Peyer's patch (tissue), 4 donors: ENCODE data around the gene ACTL10. TPM values are rescaled to one million over a fixed set of nuclear protein-coding genes. Genes with fewer than 3 reads are reported as not detected.

Experiments used
- DNase-seq, 3 donors: peaks; one replicate each; pipeline ENCODE4 v3.0.0-alpha.2; 2017 to 2019
- H3K27ac ChIP-seq, 4 donors: fragments of 200-600 bp; sonication (generic); one replicate each; pipeline ENCODE4 v1.5.1; 2016 to 2019
- H3K27me3 ChIP-seq, 2 donors: fragments of 200-600 bp; sonication (generic); one replicate each; pipeline ENCODE4 v1.5.1; 2019
- H3K36me3 ChIP-seq, 3 donors: fragments of 200-600 bp; sonication (generic); one replicate each; pipeline ENCODE4 v1.5.1; 2016 to 2019
- H3K4me1 ChIP-seq, 4 donors: fragments of 200-600 bp; sonication (generic); one replicate each; pipeline ENCODE4 v1.5.1; 2016 to 2019
- H3K4me3 ChIP-seq, 4 donors: fragments of 200-600 bp; sonication (generic); 1 replicate in 3 of 4; 2 replicates in 1 of 4; pipeline ENCODE4 v1.5.1; 2016 to 2019; ENCODE audit warnings: mild to moderate bottlenecking in 1 of 4
- H3K9me3 ChIP-seq, 4 donors: fragments of 200-600 bp; sonication (generic); one replicate each; pipeline ENCODE4 v1.5.1; 2016 to 2019; ENCODE audit warnings: mild to moderate bottlenecking in 1 of 4
- POLR2A ChIP-seq, 2 donors: fragments of 450-650 bp; IDR thresholded peaks; one replicate each; pipeline ENCODE4 v1.5.1; 2017; ENCODE audit warnings: antibody characterized with exemption in 2 of 2, mild to moderate bottlenecking in 2 of 2, moderate library complexity in 2 of 2
- total RNA-seq, 4 donors: library from RNA; depleted of rRNA; stranded (reverse); fragments of >200 nt; gene quantifications; one replicate each; pipeline ENCODE4 v1.1.0, GENCODE V29; 2016
- TF ChIP-seq, protein P1 (sequence below), 6 experiments: fragments of 450-650 bp in 4 of 6; fragments of 200-600 bp in 2 of 6; sonication (generic) in 1 of 6; IDR thresholded peaks; one replicate each; pipeline ENCODE4 v1.5.1; 2017 to 2019; ENCODE audit warnings: antibody characterized with exemption in 6 of 6, mild to moderate bottlenecking in 3 of 6, moderate library complexity in 1 of 6

The ACTL10 gene
- total RNA-seq, 4 donors from 2014 or later, result 1.2 to 3.1 (median 2.5) TPM; not detected in 1

DNA sequence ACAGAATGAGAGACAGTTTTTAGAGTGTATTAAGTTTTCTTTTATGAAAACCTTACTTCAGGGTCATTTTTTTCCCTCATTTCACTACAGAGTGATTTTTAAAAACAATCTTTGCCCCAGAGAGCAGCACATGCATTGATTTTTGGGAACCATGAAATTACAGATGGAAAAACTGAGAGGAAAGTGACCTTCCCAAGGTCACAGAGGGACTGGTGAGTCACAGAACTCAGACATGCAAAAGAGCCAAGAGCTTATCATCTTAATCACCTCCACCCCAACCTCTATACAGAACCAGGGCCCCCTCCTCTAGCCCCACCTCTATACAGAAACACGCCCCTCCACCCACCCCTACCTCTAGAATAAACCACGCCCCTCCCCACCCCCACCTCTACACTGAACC, 42.7 kb downstream of the ACTL10 start:
- DNase-seq, result no peak
- Histone ChIP-seq H3K27me3 (no peaks in the 10 kb centered on the region), H3K36me3 (peaks cover 0 to 56% (median 0%) of the 10 kb centered on the region in 3 donors), H3K9me3 (no peaks in the 10 kb centered on the region), H3K4me1 (peaks cover 0 to 4% (median 0%) of the 10 kb centered on the region in 4 donors), H3K27ac (no peak overlapping the region), H3K4me3 (no peak overlapping the region)
- no peak for TF ChIP-seq POLR2A (IDR thresholded peaks at IDR 0.05)
- TF ChIP-seq, protein P1, sequence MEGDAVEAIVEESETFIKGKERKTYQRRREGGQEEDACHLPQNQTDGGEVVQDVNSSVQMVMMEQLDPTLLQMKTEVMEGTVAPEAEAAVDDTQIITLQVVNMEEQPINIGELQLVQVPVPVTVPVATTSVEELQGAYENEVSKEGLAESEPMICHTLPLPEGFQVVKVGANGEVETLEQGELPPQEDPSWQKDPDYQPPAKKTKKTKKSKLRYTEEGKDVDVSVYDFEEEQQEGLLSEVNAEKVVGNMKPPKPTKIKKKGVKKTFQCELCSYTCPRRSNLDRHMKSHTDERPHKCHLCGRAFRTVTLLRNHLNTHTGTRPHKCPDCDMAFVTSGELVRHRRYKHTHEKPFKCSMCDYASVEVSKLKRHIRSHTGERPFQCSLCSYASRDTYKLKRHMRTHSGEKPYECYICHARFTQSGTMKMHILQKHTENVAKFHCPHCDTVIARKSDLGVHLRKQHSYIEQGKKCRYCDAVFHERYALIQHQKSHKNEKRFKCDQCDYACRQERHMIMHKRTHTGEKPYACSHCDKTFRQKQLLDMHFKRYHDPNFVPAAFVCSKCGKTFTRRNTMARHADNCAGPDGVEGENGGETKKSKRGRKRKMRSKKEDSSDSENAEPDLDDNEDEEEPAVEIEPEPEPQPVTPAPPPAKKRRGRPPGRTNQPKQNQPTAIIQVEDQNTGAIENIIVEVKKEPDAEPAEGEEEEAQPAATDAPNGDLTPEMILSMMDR (IDR thresholded peaks at IDR 0.05), result no peak

- Histone ChIP-seq H3K4me3 (no peak overlapping the region), H3K27me3 (no peaks in the 10 kb centered on the region), H3K4me1 (peaks cover 0 to 4% (median 0%) of the 10 kb centered on the region in 4 donors), H3K27ac (no peak overlapping the region), H3K36me3 (peaks cover 0 to 62% (median 0%) of the 10 kb centered on the region in 3 donors), H3K9me3 (no peaks in the 10 kb centered on the region)
- no peak for DNase-seq
- TF ChIP-seq, protein P1 (IDR thresholded peaks at IDR 0.05), result no peak
- TF ChIP-seq POLR2A (IDR thresholded peaks at IDR 0.05), result no peak
These were observed 43.3 kb downstream of the ACTL10 start for GRCh38 chr20:33709905-33710541.

GRCh38 chr20:33710681-33711445, 44.1 kb downstream of the ACTL10 start:
- no peak overlapping the region for H3K4me3 ChIP-seq
- H3K27ac ChIP-seq, result no peak overlapping the region
- peaks cover 0 to 4% (median 0%) of the 10 kb centered on the region in 4 donors for H3K4me1 ChIP-seq
- no peaks in the 10 kb centered on the region for H3K9me3 ChIP-seq
- no peaks in the 10 kb centered on the region for H3K27me3 ChIP-seq
- DNase-seq, result no peak
- H3K36me3 ChIP-seq, result peaks cover 0 to 65% (median 0%) of the 10 kb centered on the region in 3 donors
- TF ChIP-seq POLR2A (IDR thresholded peaks at IDR 0.05), result no peak
- TF ChIP-seq, protein P1 (IDR thresholded peaks at IDR 0.05), result no peak

DNA sequence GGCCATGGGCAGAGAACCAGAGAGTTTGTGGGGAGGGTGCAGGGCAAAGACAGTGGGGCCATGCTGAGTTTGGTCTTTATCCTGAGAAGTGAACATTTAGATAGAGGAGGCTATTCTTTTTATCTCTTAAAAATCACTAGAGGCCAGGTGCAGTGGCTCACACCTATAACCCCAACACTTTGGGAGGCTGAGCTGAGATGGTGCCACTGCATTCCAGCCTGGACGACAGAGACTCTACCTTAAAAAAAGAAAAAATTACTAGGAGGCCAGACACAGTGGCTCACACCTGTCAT, 44.6 kb downstream of the ACTL10 start:
- Histone ChIP-seq H3K4me3 (no peak overlapping the region), H3K9me3 (no peaks in the 10 kb centered on the region), H3K27ac (no peak overlapping the region), H3K4me1 (peaks cover 0 to 4% (median 0%) of the 10 kb centered on the region in 4 donors), H3K36me3 (peaks cover 0 to 62% (median 0%) of the 10 kb centered on the region in 3 donors), H3K27me3 (no peaks in the 10 kb centered on the region)
- no peak for DNase-seq
- TF ChIP-seq, protein P1 (IDR thresholded peaks at IDR 0.05), result no peak
- no peak for TF ChIP-seq POLR2A (IDR thresholded peaks at IDR 0.05)

DNA sequence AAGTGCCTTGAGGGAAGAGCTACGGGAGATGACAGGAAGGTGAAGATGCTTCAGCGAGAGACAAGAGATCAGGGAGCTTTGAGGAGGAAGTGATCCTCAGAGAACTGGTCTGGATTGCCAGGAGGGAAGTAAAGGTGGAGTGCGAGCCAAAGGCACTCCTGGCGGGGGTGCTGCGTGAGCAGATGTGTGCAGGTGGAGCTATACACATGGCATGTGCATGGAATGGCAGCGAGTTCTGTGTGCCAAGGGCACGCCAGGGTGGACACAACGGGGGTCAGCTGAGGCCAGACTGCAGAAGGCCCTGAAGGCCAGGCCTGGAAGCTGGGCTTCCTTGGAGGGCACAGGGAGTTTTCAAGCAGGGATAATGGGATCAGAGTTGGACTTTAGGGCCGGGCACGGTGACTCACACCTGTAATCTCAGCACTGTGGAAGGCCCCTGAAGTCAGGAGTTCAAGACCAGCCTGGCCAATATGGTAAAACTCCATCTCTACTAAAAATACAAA, 47.2 kb downstream of the ACTL10 start:
- TF ChIP-seq, protein P1 (IDR thresholded peaks at IDR 0.05), result no peak
- no peak for TF ChIP-seq POLR2A (IDR thresholded peaks at IDR 0.05)
- Histone ChIP-seq H3K36me3 (peaks cover 0 to 48% (median 0%) of the 10 kb centered on the region in 3 donors), H3K27ac (no peak overlapping the region), H3K4me1 (peaks cover 0 to 8% (median 0%) of the 10 kb centered on the region in 4 donors), H3K4me3 (no peak overlapping the region), H3K27me3 (no peaks in the 10 kb centered on the region), H3K9me3 (no peaks in the 10 kb centered on the region)
- no peak for DNase-seq
